Thymus (tissue), 11 donors: ENCODE results near the gene SOX14. TPM values are rescaled to one million over a fixed set of nuclear protein-coding genes. Genes with fewer than 3 reads are reported as not detected.

Source experiments
- DNase-seq, 9 donors: peaks; one replicate each; pipeline ENCODE4 v3.0.0-alpha.2; 2013; ENCODE audit warnings: low spot score in 9 of 9, low read depth in 6 of 9, missing footprints in 1 of 9
- H3K27ac ChIP-seq, 2 donors: one replicate each; pipeline ENCODE4 v1.5.1; 2013; ENCODE audit warnings: control low read depth in 1 of 2, low read depth in 1 of 2, low read length in 1 of 2, mild to moderate bottlenecking in 1 of 2, moderate library complexity in 1 of 2
- H3K27me3 ChIP-seq, 2 donors: one replicate each; pipeline ENCODE4 v1.5.1; 2013; ENCODE audit warnings: low read length in 1 of 2; ENCODE audit not compliant: control insufficient read depth in 2 of 2, insufficient read depth in 1 of 2
- H3K36me3 ChIP-seq, 2 donors: one replicate each; pipeline ENCODE4 v1.5.1; 2013; ENCODE audit warnings: low read length in 1 of 2, mild to moderate bottlenecking in 1 of 2, moderate library complexity in 1 of 2; ENCODE audit not compliant: control insufficient read depth in 2 of 2, insufficient read depth in 2 of 2
- H3K4me1 ChIP-seq, 2 donors: one replicate each; pipeline ENCODE4 v1.5.1; 2013; ENCODE audit warnings: low read length in 2 of 2; ENCODE audit not compliant: control insufficient read depth in 2 of 2, insufficient read depth in 2 of 2
- H3K4me3 ChIP-seq, 2 donors: one replicate each; pipeline ENCODE4 v1.5.1; 2013; ENCODE audit warnings: low read length in 2 of 2, control low read depth in 1 of 2, mild to moderate bottlenecking in 1 of 2
- H3K9me3 ChIP-seq, 2 donors: one replicate each; pipeline ENCODE4 v1.5.1; 2013; ENCODE audit warnings: low read length in 1 of 2, mild to moderate bottlenecking in 1 of 2; ENCODE audit not compliant: control insufficient read depth in 2 of 2, insufficient read depth in 1 of 2
- WGBS: extraction: QIAGEN DNeasy Blood & Tissue Kit; methylation state at CpG from one replicate; pipeline ENCODE4 v1.1.7; 2013; 5-methylcytosine and 5-hydroxymethylcytosine counted together
- polyA plus RNA-seq: library from polyadenylated mRNA; stranded (reverse); fragments of 200-250 nt; gene quantifications from one replicate; pipeline ENCODE4 v1.2.3, GENCODE V29; 2013
- total RNA-seq: library from RNA; stranded (reverse); fragments of 120-200 nt; gene quantifications from one replicate; pipeline ENCODE4 v1.2.4, GENCODE V29; 2013
- donor health status: healthy.

SOX14 gene
- total and polyA plus RNA-seq, 2 donors, result 0.07 to 0.09 TPM

DNA sequence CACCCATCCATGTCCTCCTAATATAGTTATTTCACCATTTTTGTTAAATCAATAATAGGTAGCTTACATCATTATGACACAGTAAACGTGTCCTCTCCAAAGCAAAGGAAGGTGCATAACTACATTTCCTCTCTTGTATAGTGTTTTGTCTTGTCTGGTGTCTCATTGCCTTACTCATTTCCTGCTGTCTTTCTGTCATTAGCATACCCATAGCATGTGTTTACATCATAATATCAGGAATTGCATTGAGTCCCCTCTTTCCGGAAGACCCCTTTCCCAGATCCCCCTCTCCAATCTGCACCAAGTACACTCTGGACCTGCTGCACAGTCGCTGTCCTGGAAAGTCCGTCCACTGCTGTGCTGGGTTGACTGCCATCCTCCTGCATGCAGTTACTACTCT lies 47.9 kb downstream of the SOX14 start:
- Histone ChIP-seq H3K4me3 (no peak overlapping the region), H3K36me3 (no peaks in the 10 kb centered on the region), H3K27me3 (no peaks in the 10 kb centered on the region), H3K9me3 (no peaks in the 10 kb centered on the region), H3K4me1 (no peaks in the 10 kb centered on the region), H3K27ac (no peak overlapping the region)
- 45% methylated on average over 4 of the region's 4 CpGs for WGBS
- DNase-seq, result no peak

DNA sequence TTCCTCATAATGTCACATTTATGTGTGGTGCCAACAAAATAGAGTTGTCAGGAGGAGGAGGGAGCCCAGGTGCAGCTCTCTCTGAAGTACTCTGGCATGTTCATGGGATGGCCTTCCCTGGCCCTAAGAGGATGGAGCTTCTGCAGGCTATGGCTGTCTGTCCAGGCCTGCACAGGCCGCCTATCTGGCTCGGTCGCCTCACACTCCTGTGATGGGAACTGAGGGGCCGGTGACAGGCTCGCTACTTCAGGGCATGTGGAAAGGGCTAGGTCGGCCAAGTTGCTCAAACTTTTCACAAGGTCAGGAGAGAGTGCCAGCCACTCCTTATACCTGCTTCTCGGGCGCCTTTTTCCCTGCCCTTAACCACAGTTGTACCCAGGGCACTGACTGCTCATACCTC lies 51.1 kb downstream of the SOX14 start:
- no peaks in the 10 kb centered on the region for H3K36me3 ChIP-seq
- 97% methylated on average over 8 of the region's 8 CpGs for WGBS
- no peak overlapping the region for H3K27ac ChIP-seq
- no peaks in the 10 kb centered on the region for H3K27me3 ChIP-seq
- H3K9me3 ChIP-seq, result no peaks in the 10 kb centered on the region
- H3K4me3 ChIP-seq, result no peak overlapping the region
- DNase-seq, result no peak
- no peaks in the 10 kb centered on the region for H3K4me1 ChIP-seq

Other genes starting within 250 kb of the SOX14 start
- gene CLDN18, start 245.8 kb downstream of the SOX14 start, total RNA-seq, result 0.28 TPM
- gene CLDN18, start 245.8 kb downstream of the SOX14 start, polyA plus RNA-seq, result 0.62 TPM